ENCODE data around the gene TRIM2.

GRCh38 chr4:153252122-153252521, 47.9 kb downstream of the TRIM2 start:
- TF ChIP-seq CTCF (IDR thresholded peaks at IDR 0.05; ENCODE audit: low read depth, low read length, missing input control) = no peak
- no peak for TF ChIP-seq TAF1 (conservative IDR thresholded peaks at IDR 0.05)

Measured in liver (tissue), 3 donors.